ENCODE data around the gene CR1L. TPM values are rescaled to one million over a fixed set of nuclear protein-coding genes. Genes with fewer than 3 reads are reported as not detected.

Gene CR1L
- total and polyA plus RNA-seq, 9 of the 15 experiments (the other 6 are each of a cell fraction or from before 2014, with no cell fraction given), result 10.1 to 74.8 (median 34.3) TPM

DNA sequence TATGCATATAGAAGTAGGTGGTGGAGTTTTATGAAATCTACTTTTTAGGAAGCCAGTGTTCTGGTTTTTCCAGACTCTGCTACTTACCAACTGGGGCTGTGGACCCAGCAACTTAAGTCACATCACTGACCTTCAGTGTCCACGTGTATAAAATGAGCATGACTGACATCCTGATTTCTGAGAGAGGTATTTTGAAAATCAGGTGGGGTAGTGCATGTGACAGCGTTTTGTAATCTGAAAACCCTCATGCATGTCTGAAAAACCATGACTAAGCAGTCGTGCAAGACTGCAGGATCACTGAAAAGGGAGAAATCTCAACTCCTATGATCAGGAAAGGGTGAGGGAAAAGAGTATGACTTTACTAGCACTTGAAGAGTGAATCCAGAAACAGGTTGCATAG lies 26.1 kb downstream of the CR1L start (continued):
- TF ChIP-seq, protein P1, sequence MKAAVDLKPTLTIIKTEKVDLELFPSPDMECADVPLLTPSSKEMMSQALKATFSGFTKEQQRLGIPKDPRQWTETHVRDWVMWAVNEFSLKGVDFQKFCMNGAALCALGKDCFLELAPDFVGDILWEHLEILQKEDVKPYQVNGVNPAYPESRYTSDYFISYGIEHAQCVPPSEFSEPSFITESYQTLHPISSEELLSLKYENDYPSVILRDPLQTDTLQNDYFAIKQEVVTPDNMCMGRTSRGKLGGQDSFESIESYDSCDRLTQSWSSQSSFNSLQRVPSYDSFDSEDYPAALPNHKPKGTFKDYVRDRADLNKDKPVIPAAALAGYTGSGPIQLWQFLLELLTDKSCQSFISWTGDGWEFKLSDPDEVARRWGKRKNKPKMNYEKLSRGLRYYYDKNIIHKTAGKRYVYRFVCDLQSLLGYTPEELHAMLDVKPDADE (conservative IDR thresholded peaks at IDR 0.05; ENCODE audit: control insufficient read depth, low read depth, low read length), result no peak
- TF ChIP-seq ZBTB1 (CRISPR knock-in tag; IDR thresholded peaks at IDR 0.05; ENCODE audit: borderline replicate concordance, low read depth), result no peak
- peak; percentile 69 for TF ChIP-seq RAD51 (IDR thresholded peaks at IDR 0.05; ENCODE audit: borderline replicate concordance, low read depth)
- TF ChIP-seq ZNF699 (CRISPR knock-in tag; IDR thresholded peaks at IDR 0.05; ENCODE audit: insufficient replicate concordance), result no peak
- TF ChIP-seq, protein P2, sequence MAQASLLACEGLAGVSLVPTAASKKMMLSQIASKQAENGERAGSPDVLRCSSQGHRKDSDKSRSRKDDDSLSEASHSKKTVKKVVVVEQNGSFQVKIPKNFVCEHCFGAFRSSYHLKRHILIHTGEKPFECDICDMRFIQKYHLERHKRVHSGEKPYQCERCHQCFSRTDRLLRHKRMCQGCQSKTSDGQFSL (CRISPR knock-in tag; IDR thresholded peaks at IDR 0.05), result no peak
- TF ChIP-seq, protein P2 (tag; IDR thresholded peaks at IDR 0.05), result no peak
- no peak for TF ChIP-seq EZH2 (IDR thresholded peaks at IDR 0.05; ENCODE audit: borderline replicate concordance, low read depth, low read length)
- no peak for TF ChIP-seq NR2C1 (IDR thresholded peaks at IDR 0.05)
- TF ChIP-seq NR2C1 (tag; IDR thresholded peaks at IDR 0.05), result no peak
- no peak for TF ChIP-seq POLR2G (IDR thresholded peaks at IDR 0.05; ENCODE audit: low read depth, low read length)
- TF ChIP-seq, protein P3, sequence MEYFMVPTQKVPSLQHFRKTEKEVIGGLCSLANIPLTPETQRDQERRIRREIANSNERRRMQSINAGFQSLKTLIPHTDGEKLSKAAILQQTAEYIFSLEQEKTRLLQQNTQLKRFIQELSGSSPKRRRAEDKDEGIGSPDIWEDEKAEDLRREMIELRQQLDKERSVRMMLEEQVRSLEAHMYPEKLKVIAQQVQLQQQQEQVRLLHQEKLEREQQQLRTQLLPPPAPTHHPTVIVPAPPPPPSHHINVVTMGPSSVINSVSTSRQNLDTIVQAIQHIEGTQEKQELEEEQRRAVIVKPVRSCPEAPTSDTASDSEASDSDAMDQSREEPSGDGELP (CRISPR knock-in tag; IDR thresholded peaks at IDR 0.05; ENCODE audit: borderline replicate concordance), result no peak
- TF ChIP-seq KLF10 (CRISPR knock-in tag; IDR thresholded peaks at IDR 0.05), result no peak
- TF ChIP-seq KDM5B (IDR thresholded peaks at IDR 0.05; ENCODE audit: insufficient replicate concordance, low read depth, low read length), result no peak
- TF ChIP-seq TEAD2 (tag; IDR thresholded peaks at IDR 0.05), result no peak; the same call in 1 of the 2 replicates
- TF ChIP-seq ZNF324 (CRISPR knock-in tag; IDR thresholded peaks at IDR 0.05), result no peak
- TF ChIP-seq FOXM1 (IDR thresholded peaks at IDR 0.05; ENCODE audit: low read depth), result no peak
- no peak for TF ChIP-seq FOXM1 (CRISPR knock-in tag; IDR thresholded peaks at IDR 0.05; ENCODE audit: low read depth)
- TF ChIP-seq CHD4 (IDR thresholded peaks at IDR 0.05; ENCODE audit: insufficient read depth, insufficient replicate concordance, low read depth, low read length, poor library complexity, severe bottlenecking), result no peak
- TF ChIP-seq, protein P4, sequence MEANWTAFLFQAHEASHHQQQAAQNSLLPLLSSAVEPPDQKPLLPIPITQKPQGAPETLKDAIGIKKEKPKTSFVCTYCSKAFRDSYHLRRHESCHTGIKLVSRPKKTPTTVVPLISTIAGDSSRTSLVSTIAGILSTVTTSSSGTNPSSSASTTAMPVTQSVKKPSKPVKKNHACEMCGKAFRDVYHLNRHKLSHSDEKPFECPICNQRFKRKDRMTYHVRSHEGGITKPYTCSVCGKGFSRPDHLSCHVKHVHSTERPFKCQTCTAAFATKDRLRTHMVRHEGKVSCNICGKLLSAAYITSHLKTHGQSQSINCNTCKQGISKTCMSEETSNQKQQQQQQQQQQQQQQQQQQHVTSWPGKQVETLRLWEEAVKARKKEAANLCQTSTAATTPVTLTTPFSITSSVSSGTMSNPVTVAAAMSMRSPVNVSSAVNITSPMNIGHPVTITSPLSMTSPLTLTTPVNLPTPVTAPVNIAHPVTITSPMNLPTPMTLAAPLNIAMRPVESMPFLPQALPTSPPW (CRISPR knock-in tag; IDR thresholded peaks at IDR 0.05), result no peak
- no peak for TF ChIP-seq SMC3 (conservative IDR thresholded peaks at IDR 0.05; ENCODE audit: insufficient read depth, low read depth, low read length)
- no peak for TF ChIP-seq PTTG1 (tag; IDR thresholded peaks at IDR 0.05; ENCODE audit: low read depth)
- TF ChIP-seq, protein P5, sequence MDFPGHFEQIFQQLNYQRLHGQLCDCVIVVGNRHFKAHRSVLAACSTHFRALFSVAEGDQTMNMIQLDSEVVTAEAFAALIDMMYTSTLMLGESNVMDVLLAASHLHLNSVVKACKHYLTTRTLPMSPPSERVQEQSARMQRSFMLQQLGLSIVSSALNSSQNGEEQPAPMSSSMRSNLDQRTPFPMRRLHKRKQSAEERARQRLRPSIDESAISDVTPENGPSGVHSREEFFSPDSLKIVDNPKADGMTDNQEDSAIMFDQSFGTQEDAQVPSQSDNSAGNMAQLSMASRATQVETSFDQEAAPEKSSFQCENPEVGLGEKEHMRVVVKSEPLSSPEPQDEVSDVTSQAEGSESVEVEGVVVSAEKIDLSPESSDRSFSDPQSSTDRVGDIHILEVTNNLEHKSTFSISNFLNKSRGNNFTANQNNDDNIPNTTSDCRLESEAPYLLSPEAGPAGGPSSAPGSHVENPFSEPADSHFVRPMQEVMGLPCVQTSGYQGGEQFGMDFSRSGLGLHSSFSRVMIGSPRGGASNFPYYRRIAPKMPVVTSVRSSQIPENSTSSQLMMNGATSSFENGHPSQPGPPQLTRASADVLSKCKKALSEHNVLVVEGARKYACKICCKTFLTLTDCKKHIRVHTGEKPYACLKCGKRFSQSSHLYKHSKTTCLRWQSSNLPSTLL (IDR thresholded peaks at IDR 0.05), result no peak

Data from K562 (cell line).